ENCODE data around the gene UCP3. TPM values are rescaled to one million over a fixed set of nuclear protein-coding genes. Genes with fewer than 3 reads are reported as not detected.

UCP3 gene
- polyA plus RNA-seq, 1 experiment = 0.77 TPM

- H3K27me3 ChIP-seq (ENCODE audit: control insufficient read depth, insufficient read depth, low read length) = no peaks in the 10 kb centered on the region
- no peak for DNase-seq (ENCODE audit: low read depth)
- no peak for TF ChIP-seq CTCF (IDR thresholded peaks at IDR 0.05; ENCODE audit: insufficient read depth, low read depth, low read length)
- ChIA-PET CTCF (interaction anchor here (1.1 to 3.3 kb wide), 3 partner anchors 17 to 469 kb away, joined by 3 to 22 read pairs (median 6); no protein-coding TSS in a partner anchor), POLR2A (interaction anchor here (0.6 kb wide), 1 partner anchor 193 kb away, joined by 9 read pairs; no protein-coding TSS in a partner anchor)
- no peaks in the 10 kb centered on the region; the same call in 1 of the 2 replicates for H3K36me3 ChIP-seq (ENCODE audit: control insufficient read depth, insufficient read depth, low read length)
- no peak overlapping the region for H3K4me3 ChIP-seq (ENCODE audit: low read depth, low read length)
Observed at GRCh38 chr11:73980001-73980961, 28.6 kb downstream of the UCP3 start.

GRCh38 chr11:73978576-73979086, 30.3 kb downstream of the UCP3 start:
- TF ChIP-seq CTCF (IDR thresholded peaks at IDR 0.05; ENCODE audit: insufficient read depth, low read depth, low read length) = no peak
- CTCF ChIA-PET = interaction anchor here (0.6 to 3.3 kb wide), 3 partner anchors 14 to 197 kb away, joined by 3 to 22 read pairs (median 4); no protein-coding TSS in a partner anchor
- POLR2A ChIA-PET = no interaction called here
- H3K4me3 ChIP-seq (ENCODE audit: low read depth, low read length) = no peak overlapping the region
- no peaks in the 10 kb centered on the region for H3K27me3 ChIP-seq (ENCODE audit: control insufficient read depth, insufficient read depth, low read length)
- DNase-seq (ENCODE audit: low read depth) = no peak
- no peaks in the 10 kb centered on the region; the same call in 1 of the 2 replicates for H3K36me3 ChIP-seq (ENCODE audit: control insufficient read depth, insufficient read depth, low read length)

- no peaks in the 10 kb centered on the region for H3K27me3 ChIP-seq (ENCODE audit: control insufficient read depth, insufficient read depth, low read length)
- DNase-seq (ENCODE audit: low read depth) = no peak
- no peak for TF ChIP-seq CTCF (IDR thresholded peaks at IDR 0.05; ENCODE audit: insufficient read depth, low read depth, low read length)
- no peak overlapping the region for H3K4me3 ChIP-seq (ENCODE audit: low read depth, low read length)
- POLR2A ChIA-PET = no interaction called here
- CTCF ChIA-PET = interaction anchor here (0.6 to 3.3 kb wide), 2 partner anchors 15 to 198 kb away, joined by 3 to 22 read pairs; no protein-coding TSS in a partner anchor
- H3K36me3 ChIP-seq (ENCODE audit: control insufficient read depth, insufficient read depth, low read length) = no peaks in the 10 kb centered on the region; the same call in 1 of the 2 replicates
Observed at GRCh38 chr11:73977856-73978519, 30.9 kb downstream of the UCP3 start.

GRCh38 chr11:73976451-73977151, 32.3 kb downstream of the UCP3 start:
- H3K36me3 ChIP-seq (ENCODE audit: control insufficient read depth, insufficient read depth, low read length) = no peaks in the 10 kb centered on the region; the same call in 1 of the 2 replicates
- no peak for TF ChIP-seq CTCF (IDR thresholded peaks at IDR 0.05; ENCODE audit: insufficient read depth, low read depth, low read length)
- H3K27me3 ChIP-seq (ENCODE audit: control insufficient read depth, insufficient read depth, low read length) = no peaks in the 10 kb centered on the region
- H3K4me3 ChIP-seq (ENCODE audit: low read depth, low read length) = no peak overlapping the region
- POLR2A ChIA-PET = no interaction called here
- CTCF ChIA-PET = interaction anchor here (1.5 kb wide), 1 partner anchor 13 kb away, joined by 5 read pairs; no protein-coding TSS in a partner anchor
- DNase-seq (ENCODE audit: low read depth) = no peak
